C4-2B (cell line): ENCODE measurements around the gene COPG2.

Experiments
- ZFX ChIP-seq: fragments of 450-650 bp; IDR thresholded peaks from 2 replicates; pipeline ENCODE4 v1.6.1; 2017
- TF ChIP-seq, protein P1 (sequence below): fragments of 450-650 bp; conservative IDR thresholded peaks from 2 replicates; pipeline ENCODE4 v1.5.1; 2017; ENCODE audit warnings: mild to moderate bottlenecking

DNA sequence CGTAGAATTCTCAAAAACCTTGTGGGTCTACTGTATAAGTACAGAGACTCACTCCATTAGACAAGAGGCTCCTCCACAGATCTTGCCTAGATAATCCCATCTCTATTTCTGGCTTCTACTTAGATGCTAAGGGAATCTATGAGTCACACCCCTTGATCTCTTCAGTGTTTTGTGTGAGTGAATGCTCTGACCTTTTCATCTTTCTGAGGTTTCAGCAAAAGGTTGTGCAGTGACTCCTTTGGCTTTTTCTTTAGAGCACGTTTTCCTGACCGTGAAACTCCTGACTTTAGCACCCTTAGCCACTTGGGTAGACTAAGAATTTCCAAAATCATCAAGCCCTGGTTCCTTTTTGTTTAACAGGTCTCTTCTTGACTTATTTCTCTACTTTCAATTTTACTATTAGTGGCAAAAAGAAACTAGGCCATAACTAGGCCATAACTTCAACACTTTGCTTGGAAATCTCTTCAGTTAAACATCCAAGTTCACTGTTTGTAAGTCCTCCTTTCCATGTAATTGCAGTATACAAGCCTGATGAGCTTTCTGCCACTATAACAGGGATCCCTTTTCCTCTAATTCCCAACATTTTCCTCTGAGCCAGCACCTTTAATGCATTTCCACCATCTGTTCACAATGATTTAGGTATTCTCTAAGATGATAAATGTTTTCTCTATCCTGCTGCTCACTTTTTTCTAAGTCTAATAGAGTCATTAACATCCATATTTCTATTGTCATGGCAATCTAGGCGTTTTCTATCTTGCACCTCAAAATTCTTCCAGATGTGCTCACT lies 19.4 kb downstream of the COPG2 start:
- TF ChIP-seq, protein P1, sequence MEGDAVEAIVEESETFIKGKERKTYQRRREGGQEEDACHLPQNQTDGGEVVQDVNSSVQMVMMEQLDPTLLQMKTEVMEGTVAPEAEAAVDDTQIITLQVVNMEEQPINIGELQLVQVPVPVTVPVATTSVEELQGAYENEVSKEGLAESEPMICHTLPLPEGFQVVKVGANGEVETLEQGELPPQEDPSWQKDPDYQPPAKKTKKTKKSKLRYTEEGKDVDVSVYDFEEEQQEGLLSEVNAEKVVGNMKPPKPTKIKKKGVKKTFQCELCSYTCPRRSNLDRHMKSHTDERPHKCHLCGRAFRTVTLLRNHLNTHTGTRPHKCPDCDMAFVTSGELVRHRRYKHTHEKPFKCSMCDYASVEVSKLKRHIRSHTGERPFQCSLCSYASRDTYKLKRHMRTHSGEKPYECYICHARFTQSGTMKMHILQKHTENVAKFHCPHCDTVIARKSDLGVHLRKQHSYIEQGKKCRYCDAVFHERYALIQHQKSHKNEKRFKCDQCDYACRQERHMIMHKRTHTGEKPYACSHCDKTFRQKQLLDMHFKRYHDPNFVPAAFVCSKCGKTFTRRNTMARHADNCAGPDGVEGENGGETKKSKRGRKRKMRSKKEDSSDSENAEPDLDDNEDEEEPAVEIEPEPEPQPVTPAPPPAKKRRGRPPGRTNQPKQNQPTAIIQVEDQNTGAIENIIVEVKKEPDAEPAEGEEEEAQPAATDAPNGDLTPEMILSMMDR = no peak
- no peak for TF ChIP-seq ZFX
